Uterus (tissue), 4 donors: Measurements from ENCODE around the gene MCM9. TPM values are rescaled to one million over a fixed set of nuclear protein-coding genes. Genes with fewer than 3 reads are reported as not detected.

Experiments used
- DNase-seq, 2 donors: peaks; one replicate each; pipeline ENCODE4 v3.0.0-alpha.2; 2019 to 2020
- H3K27ac ChIP-seq, 2 donors: fragments of 200-600 bp; sonication (generic); 1 replicate in 1 of 2; 2 replicates in 1 of 2; pipeline ENCODE4 v1.5.1; 2016 to 2018
- H3K27me3 ChIP-seq, 2 donors: fragments of 200-600 bp; sonication (generic); one replicate each; pipeline ENCODE4 v1.5.1; 2018 to 2019; ENCODE audit warnings: control low read depth in 1 of 2
- H3K36me3 ChIP-seq, 2 donors: fragments of 200-600 bp; sonication (generic); one replicate each; pipeline ENCODE4 v1.5.1; 2019; ENCODE audit warnings: control low read depth in 1 of 2
- H3K4me1 ChIP-seq, 2 donors: fragments of 200-600 bp; sonication (generic); one replicate each; pipeline ENCODE4 v1.5.1; 2018 to 2019; ENCODE audit warnings: control low read depth in 1 of 2
- H3K4me3 ChIP-seq, 2 donors: fragments of 200-600 bp; sonication (generic); 1 replicate in 1 of 2; 2 replicates in 1 of 2; pipeline ENCODE4 v1.5.1; 2018 to 2019; ENCODE audit warnings: mild to moderate bottlenecking in 1 of 2
- H3K9me3 ChIP-seq, 2 donors: fragments of 200-600 bp; sonication (generic); one replicate each; pipeline ENCODE4 v1.5.1; 2019; ENCODE audit warnings: control low read depth in 1 of 2
- POLR2A ChIP-seq, 2 donors: fragments of 450-650 bp; IDR thresholded peaks; one replicate each; pipeline ENCODE4 v1.6.1; 2016; ENCODE audit warnings: antibody characterized with exemption in 2 of 2, mild to moderate bottlenecking in 1 of 2, moderate library complexity in 1 of 2
- intact Hi-C: fragments of 100-400 bp; cut with DNase I; formaldehyde crosslinking; loops from one replicate; pipeline ENCODE4 v1.15.1; 2023; ENCODE audit warnings: low total_unique reads
- total RNA-seq, 4 donors: library from RNA; depleted of rRNA in 3 of 4; stranded (reverse); fragments of >200 nt in 3 of 4; gene quantifications; one replicate each; pipeline versions ENCODE4 v1.1.0 to v1.2.4, GENCODE V29; 2014 to 2023
- TF ChIP-seq, protein P1 (sequence below), 4 experiments: fragments of 200-600 bp in 2 of 4; fragments of 450-650 bp in 2 of 4; sonication (generic) in 2 of 4; IDR thresholded peaks; one replicate each; pipeline ENCODE4 v1.5.1; 2016 to 2019; ENCODE audit warnings: antibody characterized with exemption in 4 of 4, mild to moderate bottlenecking in 2 of 4, moderate library complexity in 1 of 4
- donor health status: DM: yes; HTN: yes; CAD: no.

Gene MCM9
- total RNA-seq, result 10 to 100 TPM in 3 of 4 donors, 1 to 10 TPM in 1; 4.4 to 40.0 (median 24.5) TPM

DNA sequence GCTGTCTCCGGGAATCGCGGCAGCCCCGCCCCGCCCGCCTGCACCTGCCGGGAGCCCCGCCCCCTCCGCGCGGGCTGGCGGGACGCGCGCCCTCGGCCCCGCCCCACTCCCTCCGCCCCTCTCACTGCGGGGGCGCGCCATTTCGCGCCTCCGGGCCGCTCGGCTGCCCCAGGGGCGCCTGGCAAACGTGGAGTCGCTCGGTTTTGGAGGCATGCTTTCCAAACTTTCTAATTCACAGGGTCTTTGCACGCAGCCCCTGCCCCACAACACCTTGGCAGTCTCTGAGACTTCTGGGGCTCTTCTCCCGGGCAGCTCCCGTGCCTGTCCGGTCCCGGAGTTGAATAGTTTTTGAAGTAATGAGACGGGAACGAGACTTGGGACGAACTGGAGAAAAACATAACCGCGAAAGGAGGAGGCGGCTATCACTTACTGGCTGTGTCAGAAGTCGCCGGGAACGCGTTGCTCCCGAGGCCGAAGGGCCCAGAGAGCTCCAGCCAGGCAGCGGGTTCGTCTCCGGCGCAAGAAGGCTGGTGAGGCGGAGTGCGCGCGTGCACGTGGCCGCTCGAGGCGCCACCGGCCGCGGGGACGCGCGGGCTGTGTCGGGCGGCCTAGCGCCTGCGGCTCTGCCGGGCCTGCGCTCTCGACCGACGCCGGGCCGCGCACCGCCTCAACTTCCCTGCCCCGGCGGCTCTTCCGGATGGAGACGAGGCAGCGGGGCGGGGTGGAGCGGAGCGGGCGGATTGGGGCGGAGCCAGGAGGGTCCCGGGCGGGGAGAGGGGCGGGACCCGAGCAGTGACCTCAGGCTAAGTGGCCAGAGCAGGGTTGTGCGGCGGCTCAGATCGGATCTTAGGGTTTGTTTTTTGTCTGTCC, at the start of gene MCM9:
Gene MCM9 (minus strand): TSS at position 699 of the 870 bp plus-strand sequence. CDS start 3,436 bp downstream, outside the sequence.
- no peaks in the 10 kb centered on the region for H3K4me1 ChIP-seq
- no peaks in the 10 kb centered on the region for H3K27me3 ChIP-seq
- no peaks in the 10 kb centered on the region for H3K36me3 ChIP-seq
- H3K27ac ChIP-seq, result peak within 1 kb of the TSS; percentile 87 to 92
- no peaks in the 10 kb centered on the region for H3K9me3 ChIP-seq
- TF ChIP-seq, protein P1, sequence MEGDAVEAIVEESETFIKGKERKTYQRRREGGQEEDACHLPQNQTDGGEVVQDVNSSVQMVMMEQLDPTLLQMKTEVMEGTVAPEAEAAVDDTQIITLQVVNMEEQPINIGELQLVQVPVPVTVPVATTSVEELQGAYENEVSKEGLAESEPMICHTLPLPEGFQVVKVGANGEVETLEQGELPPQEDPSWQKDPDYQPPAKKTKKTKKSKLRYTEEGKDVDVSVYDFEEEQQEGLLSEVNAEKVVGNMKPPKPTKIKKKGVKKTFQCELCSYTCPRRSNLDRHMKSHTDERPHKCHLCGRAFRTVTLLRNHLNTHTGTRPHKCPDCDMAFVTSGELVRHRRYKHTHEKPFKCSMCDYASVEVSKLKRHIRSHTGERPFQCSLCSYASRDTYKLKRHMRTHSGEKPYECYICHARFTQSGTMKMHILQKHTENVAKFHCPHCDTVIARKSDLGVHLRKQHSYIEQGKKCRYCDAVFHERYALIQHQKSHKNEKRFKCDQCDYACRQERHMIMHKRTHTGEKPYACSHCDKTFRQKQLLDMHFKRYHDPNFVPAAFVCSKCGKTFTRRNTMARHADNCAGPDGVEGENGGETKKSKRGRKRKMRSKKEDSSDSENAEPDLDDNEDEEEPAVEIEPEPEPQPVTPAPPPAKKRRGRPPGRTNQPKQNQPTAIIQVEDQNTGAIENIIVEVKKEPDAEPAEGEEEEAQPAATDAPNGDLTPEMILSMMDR (IDR thresholded peaks at IDR 0.05), result peak in 1 of 4 experiments; percentile 3
- peak; percentile 50 to 63 for TF ChIP-seq POLR2A (IDR thresholded peaks at IDR 0.05)
- peak within 1 kb of the TSS; percentile 62 to 89 for H3K4me3 ChIP-seq
- peak; percentile 74 to 83 for DNase-seq
- intact Hi-C loops, result no loop called here

DNA sequence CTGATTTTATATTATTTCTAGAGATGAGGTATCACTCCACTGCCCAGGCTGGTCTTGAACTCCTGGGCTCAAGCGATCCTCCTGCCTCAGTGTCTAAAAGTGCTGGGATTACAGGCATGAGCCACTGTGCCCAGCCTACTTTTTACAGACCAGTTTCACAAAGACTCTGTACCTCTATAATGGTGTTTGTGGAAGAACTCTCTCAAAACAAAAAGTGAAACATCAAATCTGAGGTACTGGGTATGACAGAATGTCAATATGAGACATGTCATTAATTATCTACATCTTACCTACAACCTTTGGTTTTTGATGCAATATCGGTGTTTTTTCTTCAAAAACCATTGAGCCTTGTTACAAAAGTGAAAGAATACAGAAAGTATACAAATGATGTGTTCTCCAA, 49.4 kb upstream of the MCM9 start:
- no peak overlapping the region for H3K4me3 ChIP-seq
- no peak for DNase-seq
- H3K27ac ChIP-seq, result no peak overlapping the region
- H3K27me3 ChIP-seq, result no peaks in the 10 kb centered on the region
- no peaks in the 10 kb centered on the region for H3K9me3 ChIP-seq
- intact Hi-C loops, result no loop called here
- no peaks in the 10 kb centered on the region for H3K4me1 ChIP-seq
- no peaks in the 10 kb centered on the region for H3K36me3 ChIP-seq
- TF ChIP-seq, protein P1 (IDR thresholded peaks at IDR 0.05), result no peak
- TF ChIP-seq POLR2A (IDR thresholded peaks at IDR 0.05), result no peak

DNA sequence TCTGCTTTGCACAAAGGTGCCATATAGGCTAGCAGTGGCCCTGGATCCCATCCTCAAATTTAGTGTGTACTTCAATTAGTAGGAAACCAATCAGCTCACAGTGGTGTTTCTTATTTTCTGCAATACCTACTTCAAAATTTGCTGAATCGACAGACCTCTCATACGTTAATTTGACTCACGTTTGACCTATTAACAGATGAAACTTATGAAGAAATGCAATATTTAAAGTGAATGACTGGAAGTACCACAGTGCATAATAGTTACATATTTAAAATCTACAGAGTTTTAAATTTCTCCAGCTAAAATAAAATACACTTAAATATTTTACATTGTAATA, 47.6 kb upstream of the MCM9 start:
- Histone ChIP-seq H3K4me3 (no peak overlapping the region), H3K36me3 (no peaks in the 10 kb centered on the region), H3K9me3 (no peaks in the 10 kb centered on the region), H3K27ac (no peak overlapping the region), H3K27me3 (no peaks in the 10 kb centered on the region), H3K4me1 (no peaks in the 10 kb centered on the region)
- TF ChIP-seq POLR2A (IDR thresholded peaks at IDR 0.05), result no peak
- TF ChIP-seq, protein P1 (IDR thresholded peaks at IDR 0.05), result no peak
- DNase-seq, result no peak
- intact Hi-C loops, result no loop called here

DNA sequence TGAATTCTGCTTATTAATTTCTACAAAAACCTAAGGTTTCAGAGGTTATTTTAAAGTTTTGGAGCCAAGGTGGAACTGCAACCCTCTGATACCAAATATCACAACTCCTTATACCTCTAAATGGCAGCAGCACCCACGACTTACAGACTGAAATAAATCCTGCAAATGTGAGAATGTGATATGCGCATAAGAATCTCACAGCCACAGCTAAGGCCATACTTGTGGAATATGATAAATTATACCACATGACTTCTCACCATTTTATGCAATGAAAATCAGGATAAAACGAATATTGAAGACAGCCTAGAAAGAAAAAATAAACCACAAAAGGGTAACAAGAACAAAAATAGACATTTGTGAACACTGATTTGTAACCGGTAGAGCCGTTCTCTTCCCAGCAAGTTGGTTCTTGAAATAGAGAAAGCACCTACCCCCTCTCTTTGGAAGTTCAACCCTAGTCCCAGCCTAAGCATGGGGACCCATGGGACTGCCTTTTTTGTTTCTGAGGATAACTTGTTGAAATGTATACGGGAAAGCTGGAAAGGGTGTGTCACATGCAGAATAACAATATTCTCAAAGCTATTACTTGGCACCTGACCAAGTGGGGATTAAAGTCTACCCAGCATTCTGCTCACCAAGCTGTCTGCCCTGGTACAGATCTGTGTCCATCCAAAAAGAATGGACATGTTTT, 47.1 kb upstream of the MCM9 start:
- intact Hi-C loops, result no loop called here
- no peak for TF ChIP-seq POLR2A (IDR thresholded peaks at IDR 0.05)
- TF ChIP-seq, protein P1 (IDR thresholded peaks at IDR 0.05), result no peak
- Histone ChIP-seq H3K4me3 (no peak overlapping the region), H3K4me1 (no peaks in the 10 kb centered on the region), H3K36me3 (no peaks in the 10 kb centered on the region), H3K27ac (no peak overlapping the region), H3K27me3 (no peaks in the 10 kb centered on the region), H3K9me3 (no peaks in the 10 kb centered on the region)
- no peak for DNase-seq

DNA sequence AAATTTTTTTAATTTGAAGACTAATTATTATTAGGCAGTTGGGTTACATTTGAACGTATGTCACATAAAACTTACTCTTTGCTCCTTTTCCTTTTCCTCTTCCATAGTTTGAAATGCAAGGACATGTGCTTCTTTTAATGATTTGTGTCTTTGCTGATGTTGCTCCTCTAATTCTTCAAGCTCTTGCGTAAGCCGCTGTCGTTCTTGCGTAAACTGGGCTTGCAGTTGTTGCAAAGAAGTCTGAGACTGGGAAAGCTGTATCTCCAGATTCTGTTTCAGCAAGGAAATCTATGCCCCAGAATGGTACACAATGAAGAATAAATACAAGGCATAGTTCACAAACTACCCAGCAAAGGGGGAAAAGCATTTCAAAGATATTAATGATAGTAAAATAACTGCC, 45.1 kb upstream of the MCM9 start:
- intact Hi-C loops, result no loop called here
- no peak overlapping the region for H3K4me3 ChIP-seq
- no peak overlapping the region for H3K27ac ChIP-seq
- no peak for DNase-seq
- H3K36me3 ChIP-seq, result no peaks in the 10 kb centered on the region
- no peaks in the 10 kb centered on the region for H3K9me3 ChIP-seq
- no peaks in the 10 kb centered on the region for H3K4me1 ChIP-seq
- TF ChIP-seq, protein P1 (IDR thresholded peaks at IDR 0.05), result no peak
- no peak for TF ChIP-seq POLR2A (IDR thresholded peaks at IDR 0.05)
- H3K27me3 ChIP-seq, result no peaks in the 10 kb centered on the region
